ENCODE measurements around the gene POGLUT3.

The POGLUT3 gene, protein sequence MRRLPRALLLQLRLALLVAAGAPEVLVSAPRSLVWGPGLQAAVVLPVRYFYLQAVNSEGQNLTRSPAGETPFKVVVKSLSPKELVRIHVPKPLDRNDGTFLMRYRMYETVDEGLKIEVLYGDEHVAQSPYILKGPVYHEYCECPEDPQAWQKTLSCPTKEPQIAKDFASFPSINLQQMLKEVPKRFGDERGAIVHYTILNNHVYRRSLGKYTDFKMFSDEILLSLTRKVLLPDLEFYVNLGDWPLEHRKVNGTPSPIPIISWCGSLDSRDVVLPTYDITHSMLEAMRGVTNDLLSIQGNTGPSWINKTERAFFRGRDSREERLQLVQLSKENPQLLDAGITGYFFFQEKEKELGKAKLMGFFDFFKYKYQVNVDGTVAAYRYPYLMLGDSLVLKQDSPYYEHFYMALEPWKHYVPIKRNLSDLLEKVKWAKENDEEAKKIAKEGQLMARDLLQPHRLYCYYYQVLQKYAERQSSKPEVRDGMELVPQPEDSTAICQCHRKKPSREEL

GRCh38 chr11:108498046-108498815, at the start of gene POGLUT3:
Gene POGLUT3, minus strand, starts transcription at chr11:108498384. Its CDS starts 18 bp downstream, at chr11:108498366.
- no peak for DNase-seq (ENCODE audit: low read depth)

- DNase-seq (ENCODE audit: low read depth): no peak
Observed at GRCh38 chr11:108545909-108546501, 47.8 kb upstream of the POGLUT3 start.

- no peak for DNase-seq (ENCODE audit: low read depth)
Observed at GRCh38 chr11:108543316-108543964, 45.3 kb upstream of the POGLUT3 start.

- no peak for DNase-seq (ENCODE audit: low read depth)
Observed at GRCh38 chr11:108541531-108541930, 43.3 kb upstream of the POGLUT3 start.

DNA sequence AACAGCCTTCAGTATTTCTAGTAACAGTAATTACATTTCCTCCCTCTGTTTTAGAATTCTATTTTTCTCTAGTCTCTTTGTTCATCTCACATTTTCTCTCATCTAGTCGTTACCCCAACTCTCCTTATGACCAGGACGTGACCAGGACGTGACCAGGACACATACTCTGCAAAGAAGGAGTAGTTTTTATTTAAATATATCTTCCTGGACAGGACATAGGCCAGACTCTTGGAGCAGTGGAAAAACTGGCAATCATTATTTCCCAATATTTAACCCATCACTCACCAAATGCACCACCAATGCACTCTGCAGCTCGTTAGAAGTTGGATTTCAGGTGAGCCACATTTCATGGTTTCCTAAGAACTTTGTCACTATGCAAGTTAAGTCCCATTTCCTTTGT, 40.3 kb upstream of the POGLUT3 start:
- DNase-seq (ENCODE audit: low read depth): no peak

GRCh38 chr11:108538022-108538424, 39.8 kb upstream of the POGLUT3 start:
- no peak for DNase-seq (ENCODE audit: low read depth)

GRCh38 chr11:108536783-108537182, 38.6 kb upstream of the POGLUT3 start:
- DNase-seq (ENCODE audit: low read depth): no peak

- no peak for DNase-seq (ENCODE audit: low read depth)
Observed at GRCh38 chr11:108535384-108535955, 37.3 kb upstream of the POGLUT3 start.

DNA sequence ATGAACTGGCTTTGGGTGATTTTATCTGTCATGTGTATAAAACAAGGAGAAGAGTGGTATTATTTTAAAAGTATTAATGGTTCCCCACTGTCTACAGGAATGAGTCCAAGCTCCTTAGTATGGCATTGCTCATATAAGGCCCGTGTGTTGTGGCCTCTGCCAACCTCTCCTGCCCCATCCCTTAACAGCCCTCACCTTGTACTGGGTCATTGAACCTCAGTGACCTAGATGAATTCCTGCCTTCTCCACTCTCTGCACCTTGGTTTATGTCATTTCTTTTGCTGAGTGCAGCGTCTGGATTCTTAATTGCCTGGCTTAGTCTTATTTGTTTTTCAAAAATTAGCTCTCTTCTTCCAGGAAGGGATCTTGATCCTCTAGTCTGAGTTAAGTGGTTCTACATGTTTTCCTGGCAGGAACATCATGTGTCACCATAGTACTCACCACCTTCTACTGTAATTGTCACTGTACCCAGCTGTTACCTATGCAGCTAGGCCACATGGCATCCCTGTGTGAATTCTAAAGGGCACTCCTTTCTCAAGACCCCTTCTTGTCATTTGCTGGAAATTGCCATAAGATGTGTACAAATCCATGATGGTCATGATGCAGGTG, 36.2 kb upstream of the POGLUT3 start:
- no peak for DNase-seq (ENCODE audit: low read depth)

GRCh38 chr11:108530426-108530825, 32.2 kb upstream of the POGLUT3 start:
- DNase-seq (ENCODE audit: low read depth): no peak

DNA sequence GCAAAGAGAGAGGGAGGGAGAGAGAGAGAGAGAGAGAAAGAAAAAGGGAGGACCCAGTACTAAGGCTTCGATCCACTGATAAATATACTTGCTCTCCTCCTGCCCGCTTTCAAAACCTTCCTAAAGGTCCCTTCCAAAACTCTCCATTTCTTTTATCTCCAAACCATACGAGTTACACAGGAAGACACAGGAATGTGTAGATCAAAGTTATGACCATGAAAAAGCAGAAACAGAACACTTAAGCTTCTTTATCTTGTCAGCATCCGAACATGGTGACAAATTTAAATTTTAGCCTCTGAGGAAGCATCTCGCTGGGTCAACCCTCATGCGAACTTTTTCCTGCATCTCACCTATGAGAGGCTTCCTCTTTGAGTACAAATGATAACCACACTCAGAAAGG, 29.2 kb upstream of the POGLUT3 start:
- DNase-seq (ENCODE audit: low read depth): no peak

DNA sequence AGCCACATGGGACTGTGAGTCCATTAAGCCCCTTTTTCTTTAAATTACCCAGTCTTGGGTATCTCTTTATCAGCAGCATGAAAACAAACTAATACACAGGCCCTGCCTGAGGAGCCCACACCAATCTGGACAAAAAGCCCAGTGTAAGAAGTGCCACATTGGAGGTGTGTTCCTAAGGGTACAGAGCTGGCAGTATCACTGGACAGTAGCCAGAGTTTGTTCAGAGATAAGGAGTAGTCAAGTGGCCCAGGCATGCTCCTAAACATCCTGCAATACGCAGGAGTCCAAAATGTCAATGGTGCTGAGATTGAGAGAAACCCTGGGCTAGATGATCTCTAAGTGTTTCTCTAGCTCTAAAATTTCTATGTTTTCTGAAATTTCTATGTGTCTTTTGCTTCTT, 27.0 kb upstream of the POGLUT3 start:
- DNase-seq (ENCODE audit: low read depth): no peak

- DNase-seq (ENCODE audit: low read depth): no peak
Observed at GRCh38 chr11:108524422-108524821, 26.2 kb upstream of the POGLUT3 start.

DNA sequence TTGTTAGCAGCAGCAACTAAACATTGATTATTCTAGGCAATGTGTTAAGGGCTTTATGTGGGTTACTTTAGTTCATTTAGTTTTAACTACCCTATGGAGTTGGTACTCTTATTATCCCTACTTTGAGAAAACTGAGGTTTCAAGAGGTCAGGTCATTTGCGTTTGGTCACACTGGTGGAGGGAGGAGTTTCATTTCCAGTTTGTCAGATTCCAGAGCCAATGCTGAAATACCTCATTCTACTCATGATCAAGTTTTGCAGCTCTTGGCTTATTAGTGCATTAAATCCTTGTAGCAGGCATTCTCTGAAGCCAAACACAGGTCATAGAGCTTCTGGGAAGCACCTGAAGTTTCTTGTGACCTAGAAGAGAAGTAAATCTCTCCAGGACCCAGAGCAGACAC, 24.1 kb upstream of the POGLUT3 start:
- DNase-seq (ENCODE audit: low read depth): no peak

DNA sequence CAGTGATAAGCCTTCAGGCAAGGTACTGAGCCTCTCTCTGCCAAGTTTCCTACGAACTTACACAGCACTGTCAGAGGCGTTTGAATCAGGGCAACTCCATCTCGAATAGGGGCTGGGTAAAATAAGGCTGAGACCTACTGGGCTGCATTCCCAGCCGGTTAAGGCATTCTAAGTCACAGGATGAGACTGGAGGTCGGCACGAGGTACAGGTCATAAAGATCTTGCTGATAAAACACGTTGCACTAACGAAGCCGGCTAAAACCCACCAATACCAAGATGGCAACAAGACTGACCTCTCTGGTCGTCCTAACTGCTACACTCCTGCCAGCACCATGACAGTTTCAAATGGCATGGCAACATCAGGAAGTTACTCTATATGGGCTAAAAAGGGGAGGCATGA, 20.4 kb upstream of the POGLUT3 start:
- no peak for DNase-seq (ENCODE audit: low read depth)

GRCh38 chr11:108516125-108516524, 17.9 kb upstream of the POGLUT3 start:
- no peak for DNase-seq (ENCODE audit: low read depth)

DNA sequence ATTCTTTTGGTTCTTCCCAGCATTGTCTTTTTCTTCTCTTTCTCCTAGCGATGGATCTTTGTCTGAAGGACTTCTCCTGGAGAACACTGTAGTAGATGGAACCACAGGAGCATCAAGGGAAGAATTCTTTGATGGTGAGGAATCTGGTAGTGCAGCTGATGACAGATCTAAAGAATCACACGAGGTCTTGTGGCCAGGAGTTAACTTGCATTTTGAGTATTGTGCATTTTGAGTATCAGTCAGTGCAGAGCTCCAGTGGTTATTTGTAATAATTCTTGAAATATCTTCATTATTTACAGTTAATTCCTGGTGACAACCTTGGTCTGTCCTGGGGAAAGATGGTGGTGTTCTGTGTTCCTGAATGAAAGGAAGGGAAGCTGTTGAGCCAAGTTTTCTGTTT, 14.5 kb upstream of the POGLUT3 start:
- no peak for DNase-seq (ENCODE audit: low read depth)

- DNase-seq (ENCODE audit: low read depth): no peak
Observed at GRCh38 chr11:108511851-108512474, 13.8 kb upstream of the POGLUT3 start.

GRCh38 chr11:108508653-108509593, 10.7 kb upstream of the POGLUT3 start:
- DNase-seq (ENCODE audit: low read depth): no peak

DNA sequence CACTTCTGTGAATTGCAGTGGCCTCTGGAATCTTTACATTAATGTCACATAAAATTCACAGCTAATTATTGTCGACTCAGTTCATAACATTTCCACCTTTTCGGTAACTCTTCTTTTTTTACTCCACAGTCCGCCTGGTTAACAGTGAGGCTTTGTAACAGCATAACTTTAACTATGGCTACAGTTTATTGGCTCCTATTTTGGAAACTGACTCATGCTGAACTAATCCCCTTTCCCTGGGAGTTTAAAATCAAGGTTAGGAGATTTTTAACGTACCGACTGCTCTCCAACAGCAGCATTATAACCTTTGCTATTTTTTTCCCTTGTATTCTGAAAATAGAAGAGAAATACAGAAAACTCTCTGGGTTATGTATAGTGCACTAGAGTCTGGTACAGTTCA, 3.2 kb upstream of the POGLUT3 start:
- no peak for DNase-seq (ENCODE audit: low read depth)

Measured in HS-27A (cell line).